SH-SY5Y (cell line): Measurements from ENCODE around the gene CD180.

Source experiments
- GATA2 ChIP-seq: IDR thresholded peaks from 2 replicates; pipeline ENCODE4 v1.6.1; 2011; ENCODE audit warnings: mild to moderate bottlenecking, low read depth, low read length
- GATA3 ChIP-seq: IDR thresholded peaks from 2 replicates; pipeline ENCODE4 v1.6.1; 2011; ENCODE audit warnings: low read depth, mild to moderate bottlenecking, low read length, moderate library complexity

DNA sequence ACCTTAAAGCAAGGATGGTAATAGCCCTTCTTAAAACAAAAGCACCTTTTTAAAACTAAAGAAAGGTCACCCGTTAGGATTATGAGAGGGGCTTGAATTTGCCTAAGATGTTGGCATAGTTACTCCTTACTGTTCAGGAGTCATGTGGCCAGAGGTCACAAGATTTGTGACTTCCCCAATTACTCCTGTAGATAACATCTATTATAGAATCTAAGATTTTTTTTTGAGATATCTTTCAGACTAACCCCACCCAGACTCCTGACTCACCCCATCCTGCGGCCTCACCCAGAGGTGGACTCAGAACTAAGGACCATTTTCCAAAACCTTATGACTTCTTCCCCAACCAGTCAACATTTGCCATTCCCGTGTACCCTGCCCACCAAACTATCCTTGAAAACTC is 2.4 kb downstream of the CD180 start:
- no peak for TF ChIP-seq GATA2
- TF ChIP-seq GATA3, result no peak
